ENCODE measurements around the gene TFDP1. TPM values are rescaled to one million over a fixed set of nuclear protein-coding genes. Genes with fewer than 3 reads are reported as not detected.

TFDP1 gene
- total RNA-seq, 4 donors from 2014 or later, result 10.3 to 101 (median 52.3) TPM

GRCh38 chr13:113545931-113546516 lies 38.5 kb upstream of the TFDP1 start:
- no peak overlapping the region for H3K4me3 ChIP-seq
- no peaks in the 10 kb centered on the region for H3K27me3 ChIP-seq
- H3K27ac ChIP-seq, result peak overlapping the region; percentile 40 to 57
- no peak for TF ChIP-seq POLR2A (IDR thresholded peaks at IDR 0.05)
- H3K9me3 ChIP-seq, result no peaks in the 10 kb centered on the region
- intact Hi-C loops (cut with DNase I; ENCODE audit: low total_unique reads), result no loop called here
- H3K4me1 ChIP-seq, result peaks cover 0 to 21% of the 10 kb centered on the region in 2 donors
- H3K36me3 ChIP-seq, result no peaks in the 10 kb centered on the region
- DNase-seq, result no peak

- intact Hi-C loops (cut with DNase I; ENCODE audit: low total_unique reads), result no loop called here
- Histone ChIP-seq H3K27ac (peak overlapping the region; percentile 40 to 57), H3K9me3 (no peaks in the 10 kb centered on the region), H3K36me3 (no peaks in the 10 kb centered on the region), H3K27me3 (no peaks in the 10 kb centered on the region), H3K4me3 (no peak overlapping the region), H3K4me1 (peaks cover 0 to 21% of the 10 kb centered on the region in 2 donors)
- peak in 1 of 2 donors; percentile 42 for DNase-seq
- TF ChIP-seq CTCF (IDR thresholded peaks at IDR 0.05), result no peak
Observed at GRCh38 chr13:113546571-113547237, 37.8 kb upstream of the TFDP1 start.

GRCh38 chr13:113547238-113547971 lies 37.1 kb upstream of the TFDP1 start:
- intact Hi-C loops (cut with DNase I; ENCODE audit: low total_unique reads), result no loop called here
- Histone ChIP-seq H3K36me3 (no peaks in the 10 kb centered on the region), H3K27ac (peak overlapping the region; percentile 40 to 57), H3K4me3 (no peak overlapping the region), H3K9me3 (no peaks in the 10 kb centered on the region), H3K27me3 (no peaks in the 10 kb centered on the region), H3K4me1 (peaks cover 0 to 21% of the 10 kb centered on the region in 2 donors)
- TF ChIP-seq POLR2A (IDR thresholded peaks at IDR 0.05), result no peak
- no peak for TF ChIP-seq CTCF (IDR thresholded peaks at IDR 0.05)
- no peak for DNase-seq

GRCh38 chr13:113548171-113548641 lies 36.3 kb upstream of the TFDP1 start:
- intact Hi-C loops (cut with DNase I; ENCODE audit: low total_unique reads), result no loop called here
- TF ChIP-seq POLR2A (IDR thresholded peaks at IDR 0.05), result no peak
- TF ChIP-seq CTCF (IDR thresholded peaks at IDR 0.05), result no peak
- peak overlapping the region; percentile 1 to 40 for H3K27ac ChIP-seq
- H3K36me3 ChIP-seq, result no peaks in the 10 kb centered on the region
- peaks cover 0 to 21% of the 10 kb centered on the region in 2 donors for H3K4me1 ChIP-seq
- DNase-seq, result peak in 1 of 2 donors; percentile 49
- no peaks in the 10 kb centered on the region for H3K9me3 ChIP-seq
- H3K27me3 ChIP-seq, result no peaks in the 10 kb centered on the region
- no peak overlapping the region for H3K4me3 ChIP-seq

- Histone ChIP-seq H3K36me3 (no peaks in the 10 kb centered on the region), H3K4me1 (peaks cover 0 to 21% of the 10 kb centered on the region in 2 donors), H3K9me3 (no peaks in the 10 kb centered on the region), H3K4me3 (no peak overlapping the region), H3K27me3 (no peaks in the 10 kb centered on the region), H3K27ac (peak overlapping the region in 1 of 2 donors; percentile 1)
- intact Hi-C loops (cut with DNase I; ENCODE audit: low total_unique reads), result no loop called here
- DNase-seq, result peak in 1 of 2 donors; percentile 44
- TF ChIP-seq POLR2A (IDR thresholded peaks at IDR 0.05), result no peak
- no peak for TF ChIP-seq CTCF (IDR thresholded peaks at IDR 0.05)
Observed at GRCh38 chr13:113548778-113549621, 35.6 kb upstream of the TFDP1 start.

Data from uterus (tissue), 4 donors.